K562 (cell line): Measurements from ENCODE around the gene EXOSC1. TPM values are rescaled to one million over a fixed set of nuclear protein-coding genes. Genes with fewer than 3 reads are reported as not detected.

Experiments
- CSDE1 ChIP-seq, 2 experiments: fragments of 450-650 bp; IDR thresholded peaks; 2 replicates each; pipeline ENCODE4 v1.6.1; 2016; ENCODE audit warnings: mild to moderate bottlenecking in 1 of 2
- ETV6 ChIP-seq, 3 experiments: fragments of 150-350 bp in 1 of 3; sonication (generic) in 1 of 3; formaldehyde crosslinking in 1 of 3; IDR thresholded peaks; 2 replicates each; pipeline versions ENCODE4 v1.6.1 to v1.8.0; 2014 to 2022; ENCODE audit warnings: borderline replicate concordance in 2 of 3, low read depth in 2 of 3, antibody characterized with exemption in 1 of 3, low read length in 1 of 3, mild to moderate bottlenecking in 1 of 3, missing genetic modification reagents in 1 of 3
- FOXA1 ChIP-seq: fragments of 450-650 bp; IDR thresholded peaks from 2 replicates; pipeline ENCODE4 v1.6.1; 2016; ENCODE audit warnings: mild to moderate bottlenecking, borderline replicate concordance
- GABPB1 ChIP-seq: sonication (generic); formaldehyde crosslinking; IDR thresholded peaks from 2 replicates; pipeline ENCODE4 v1.8.0; 2022; ENCODE audit warnings: mild to moderate bottlenecking, missing genetic modification reagents
- HOXB6 ChIP-seq: fragments of 250-450 bp; sonication (Bioruptor Pico); IDR thresholded peaks from 2 replicates; pipeline ENCODE4 v1.5.1; 2022; ENCODE audit warnings: mild to moderate bottlenecking, borderline replicate concordance
- JUNB ChIP-seq: fragments of 450-650 bp; formaldehyde crosslinking; conservative IDR thresholded peaks from 2 replicates; pipeline ENCODE4 v1.4.0; 2020; ENCODE audit warnings: mild to moderate bottlenecking
- JUND ChIP-seq, 2 experiments: IDR thresholded peaks; 2 replicates in 1 of 2; 3 replicates in 1 of 2; pipeline ENCODE4 v1.6.1; 2011; ENCODE audit warnings: borderline replicate concordance in 2 of 2, low read depth in 2 of 2, low read length in 2 of 2, improper control_type of control experiment in 1 of 2, missing biosample characterization in 1 of 2, missing genetic modification characterization in 1 of 2, missing genetic modification reagents in 1 of 2
- KLF16 ChIP-seq: IDR thresholded peaks from 2 replicates; pipeline ENCODE4 v1.6.1; 2016; ENCODE audit warnings: antibody characterized with exemption
- MTA1 ChIP-seq: fragments of 450-650 bp; IDR thresholded peaks from 2 replicates; pipeline ENCODE4 v1.6.1; 2017; ENCODE audit warnings: borderline replicate concordance
- POLR2H ChIP-seq: IDR thresholded peaks from 2 replicates; pipeline ENCODE4 v1.6.1; 2016; ENCODE audit warnings: missing genetic modification characterization, low read depth, mild to moderate bottlenecking, control low read depth, missing compliant biosample characterization, moderate library complexity
- POLR3A ChIP-seq: IDR thresholded peaks from 2 replicates; pipeline ENCODE4 v1.6.1; 2011; ENCODE audit warnings: borderline replicate concordance, mild to moderate bottlenecking, moderate library complexity; ENCODE audit not compliant: insufficient read length, insufficient read depth; ENCODE audit errors: extremely low read depth
- POU5F1 ChIP-seq: fragments of 150-350 bp; IDR thresholded peaks from 2 replicates; pipeline ENCODE4 v1.6.1; 2014; ENCODE audit warnings: borderline replicate concordance, low read length, low read depth, mild to moderate bottlenecking; ENCODE audit not compliant: partially characterized antibody
- PPARD ChIP-seq: fragments of 250-450 bp; sonication (Bioruptor Pico); IDR thresholded peaks from 2 replicates; pipeline ENCODE4 v1.8.0; 2022; ENCODE audit warnings: inconsistent platforms, mild to moderate bottlenecking, moderate library complexity
- RNF219 ChIP-seq: fragments of 250-450 bp; sonication (Bioruptor Pico); IDR thresholded peaks from 2 replicates; pipeline ENCODE4 v1.5.0; 2022; ENCODE audit warnings: mild to moderate bottlenecking
- SIN3A ChIP-seq, 2 experiments: fragments of 150-350 bp in 1 of 2; IDR thresholded peaks; 2 replicates each; pipeline ENCODE4 v1.6.1; 2011 to 2016; ENCODE audit warnings: borderline replicate concordance in 2 of 2, low read depth in 2 of 2, low read length in 2 of 2, mild to moderate bottlenecking in 2 of 2, moderate library complexity in 2 of 2; ENCODE audit not compliant: control insufficient read depth in 1 of 2
- SNIP1 ChIP-seq: fragments of 450-650 bp; IDR thresholded peaks from 2 replicates; pipeline ENCODE4 v1.7.1; 2017; ENCODE audit warnings: low read depth, mild to moderate bottlenecking
- STAT5A ChIP-seq: IDR thresholded peaks from 2 replicates; pipeline ENCODE4 v1.6.1; 2012; ENCODE audit warnings: low read length, inconsistent platforms, borderline replicate concordance
- TAF9B ChIP-seq: fragments of 450-650 bp; IDR thresholded peaks from 2 replicates; pipeline ENCODE4 v1.6.1; 2018; ENCODE audit warnings: mild to moderate bottlenecking; ENCODE audit not compliant: partially characterized antibody
- U2AF1 ChIP-seq: fragments of 200-400 bp; formaldehyde crosslinking; optimal IDR thresholded peaks from 2 replicates; pipeline ENCODE3; 2017; ENCODE audit warnings: mild to moderate bottlenecking, low read depth, low read length, moderate library complexity
- ZNF347 ChIP-seq: fragments of 450-650 bp; formaldehyde crosslinking; IDR thresholded peaks from 2 replicates; pipeline ENCODE4 v1.4.0; 2020; ENCODE audit warnings: low read depth, mild to moderate bottlenecking, moderate library complexity
- ZNF444 ChIP-seq: fragments of 250-450 bp; sonication (Bioruptor Pico); IDR thresholded peaks from 2 replicates; pipeline ENCODE4 v1.4.0; 2020; ENCODE audit warnings: mild to moderate bottlenecking, moderate library complexity
- ZNF589 ChIP-seq: fragments of 200-800 bp; sonication (Bioruptor generic); IDR thresholded peaks from 2 replicates; pipeline ENCODE4 v1.6.1; 2016; ENCODE audit warnings: low read depth, missing genetic modification characterization, missing compliant biosample characterization
- polyA plus RNA-seq, 8 experiments: library from polyadenylated mRNA; depleted of rRNA in 4 of 8; stranded (reverse) in 5 of 8; unstranded in 3 of 8; fragments of >200 nt; fragmentation: Nextera tagmentation in 2 of 8; fragmentation: Illumina TruSeq in 1 of 8; extraction: Ambion mirVana in 2 of 8; extraction: Trizol in 1 of 8; gene quantifications; 2 replicates each; pipeline versions ENCODE4 v1.2.1 to v1.2.3, GENCODE V29; 2011 to 2014; ENCODE audit warnings: inconsistent platforms in 1 of 8, missing spikeins in 1 of 8
- total RNA-seq, 7 experiments: library from RNA; depleted of rRNA in 6 of 7; stranded (reverse); fragments of >200 nt in 6 of 7; fragmentation: Illumina TruSeq in 2 of 7; extraction: Trizol in 2 of 7; gene quantifications; 2 replicates each; pipeline versions ENCODE4 v1.2.1 to v1.2.3, GENCODE V29; 2011 to 2021; ENCODE audit warnings: low replicate concordance in 1 of 7
- TF ChIP-seq, protein P1 (sequence below): sonication (generic); formaldehyde crosslinking; IDR thresholded peaks from 2 replicates; pipeline ENCODE4 v1.8.1; 2023; ENCODE audit warnings: mild to moderate bottlenecking, missing genetic modification reagents

The EXOSC1 gene
- total and polyA plus RNA-seq, 9 of the 15 experiments (the other 6 are each of a cell fraction or from before 2014, with no cell fraction given) = 44.3 to 117 (median 67.0) TPM

GRCh38 chr10:97400665-97401454 is 44.9 kb downstream of the EXOSC1 start, which contains the start of gene RRP12 (continued):
- TF ChIP-seq ZNF444 (CRISPR knock-in tag) (no peak), POU5F1 (no peak), KLF16 (no peak), JUND (IDR thresholded peaks at IDR 0.05; ENCODE audit: borderline replicate concordance, low read depth, low read length) (peak; percentile 45; the same call in 1 of the 2 replicates), JUND (tag; IDR thresholded peaks at IDR 0.05; ENCODE audit: borderline replicate concordance, low read depth, low read length) (peak; percentile 27; the same call in 1 of the 3 replicates), GABPB1 (peak; percentile 93), U2AF1 (no peak), STAT5A (no peak), TAF9B (no peak), POLR3A (no peak), SNIP1 (no peak), CSDE1 (IDR thresholded peaks at IDR 0.05) (peak in 1 of 2 experiments; percentile 87; a peak in 1 of 4 replicates), SIN3A (IDR thresholded peaks at IDR 0.05; ENCODE audit: borderline replicate concordance in 2 of 2, control insufficient read depth in 1 of 2, low read depth in 2 of 2, low read length in 2 of 2) (peak; percentile 95 to 99), ZNF589 (CRISPR knock-in tag) (no peak), POLR2H (tag) (no peak), HOXB6 (CRISPR knock-in tag) (no peak), RNF219 (CRISPR knock-in tag) (no peak), JUNB (CRISPR knock-in tag) (no peak), ETV6 (IDR thresholded peaks at IDR 0.05; ENCODE audit: borderline replicate concordance in 1 of 2, low read depth in 2 of 2, low read length in 1 of 2) (no peak), ETV6 (CRISPR knock-in tag; IDR thresholded peaks at IDR 0.05; ENCODE audit: borderline replicate concordance) (no peak), MTA1 (no peak), FOXA1 (no peak), ZNF347 (no peak), PPARD (CRISPR knock-in tag) (no peak)
- TF ChIP-seq, protein P1, sequence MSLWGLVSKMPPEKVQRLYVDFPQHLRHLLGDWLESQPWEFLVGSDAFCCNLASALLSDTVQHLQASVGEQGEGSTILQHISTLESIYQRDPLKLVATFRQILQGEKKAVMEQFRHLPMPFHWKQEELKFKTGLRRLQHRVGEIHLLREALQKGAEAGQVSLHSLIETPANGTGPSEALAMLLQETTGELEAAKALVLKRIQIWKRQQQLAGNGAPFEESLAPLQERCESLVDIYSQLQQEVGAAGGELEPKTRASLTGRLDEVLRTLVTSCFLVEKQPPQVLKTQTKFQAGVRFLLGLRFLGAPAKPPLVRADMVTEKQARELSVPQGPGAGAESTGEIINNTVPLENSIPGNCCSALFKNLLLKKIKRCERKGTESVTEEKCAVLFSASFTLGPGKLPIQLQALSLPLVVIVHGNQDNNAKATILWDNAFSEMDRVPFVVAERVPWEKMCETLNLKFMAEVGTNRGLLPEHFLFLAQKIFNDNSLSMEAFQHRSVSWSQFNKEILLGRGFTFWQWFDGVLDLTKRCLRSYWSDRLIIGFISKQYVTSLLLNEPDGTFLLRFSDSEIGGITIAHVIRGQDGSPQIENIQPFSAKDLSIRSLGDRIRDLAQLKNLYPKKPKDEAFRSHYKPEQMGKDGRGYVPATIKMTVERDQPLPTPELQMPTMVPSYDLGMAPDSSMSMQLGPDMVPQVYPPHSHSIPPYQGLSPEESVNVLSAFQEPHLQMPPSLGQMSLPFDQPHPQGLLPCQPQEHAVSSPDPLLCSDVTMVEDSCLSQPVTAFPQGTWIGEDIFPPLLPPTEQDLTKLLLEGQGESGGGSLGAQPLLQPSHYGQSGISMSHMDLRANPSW (CRISPR knock-in tag) = no peak
